Caco-2 (cell line): ENCODE data around the gene MCU. TPM values are rescaled to one million over a fixed set of nuclear protein-coding genes. Genes with fewer than 3 reads are reported as not detected.

Source experiments
- BruUV-seq: library from RNA; stranded (reverse); fragments of 400-500 nt; replicated peaks from 2 replicates; lab custom pipeline; 2021; lab: Mats Ljungman, UMichigan
- CTCF ChIA-PET: fragments of 300-600 bp; sonication (Branson Sonifier 250); formaldehyde crosslinking; loops from one replicate; lab custom pipeline; 2022; ENCODE audit warnings: antibody characterized with exemption; lab: Charles Lee
- POLR2A ChIA-PET: fragments of 300-600 bp; sonication (Branson Sonifier 250); formaldehyde crosslinking; loops from one replicate; lab custom pipeline; 2022; ENCODE audit warnings: antibody characterized with exemption; lab: Charles Lee
- DNase-seq, 2 experiments: peaks; one replicate each; pipeline versions ENCODE4 v3.0.0 to v3.0.0-alpha.2; 2020 to 2022
- H3K27me3 ChIP-seq: replicated peaks from 2 replicates; pipeline ENCODE4 v1.6.0; 2011; ENCODE audit warnings: low read length; ENCODE audit not compliant: control insufficient read depth, insufficient read depth
- H3K36me3 ChIP-seq: 2 replicates; pipeline ENCODE4 v1.5.1; 2011; ENCODE audit warnings: low read length; ENCODE audit not compliant: control insufficient read depth, insufficient read depth
- H3K4me1 ChIP-seq: fragments of 250-450 bp; sonication (Bioruptor Pico); 2 replicates; pipeline ENCODE4 v1.5.1; 2020; ENCODE audit warnings: mild to moderate bottlenecking
- H3K4me3 ChIP-seq: 2 replicates; pipeline ENCODE4 v1.5.1; 2011; ENCODE audit warnings: low read depth, mild to moderate bottlenecking, control low read depth, low read length
- H3K9me3 ChIP-seq: fragments of 250-450 bp; sonication (Bioruptor Pico); 2 replicates; pipeline ENCODE4 v1.5.1; 2020; ENCODE audit warnings: mild to moderate bottlenecking, moderate library complexity
- H3K27ac Mint-ChIP-seq: one replicate; pipeline ENCODE4 v1.8.0; 2022; ENCODE audit warnings: mixed read lengths; ENCODE audit not compliant: unreplicated experiment
- H3K27me3 Mint-ChIP-seq: one replicate; pipeline ENCODE4 v1.8.0; 2022; ENCODE audit warnings: mixed read lengths; ENCODE audit not compliant: insufficient read depth, unreplicated experiment
- H3K36me3 Mint-ChIP-seq: one replicate; pipeline ENCODE4 v1.8.0; 2022; ENCODE audit warnings: mild to moderate bottlenecking, mixed read lengths; ENCODE audit not compliant: insufficient read depth, unreplicated experiment
- H3K4me1 Mint-ChIP-seq: one replicate; pipeline ENCODE4 v1.8.0; 2022; ENCODE audit warnings: low read depth, mixed read lengths; ENCODE audit not compliant: unreplicated experiment
- H3K4me3 Mint-ChIP-seq: one replicate; pipeline ENCODE4 v1.8.0; 2022; ENCODE audit warnings: mild to moderate bottlenecking, moderate library complexity, mixed read lengths; ENCODE audit not compliant: unreplicated experiment
- H3K9me3 Mint-ChIP-seq: one replicate; pipeline ENCODE4 v1.8.0; 2022; ENCODE audit warnings: mixed read lengths; ENCODE audit not compliant: unreplicated experiment
- intact Hi-C: fragments of 100-400 bp; cut with micrococcal nuclease; formaldehyde crosslinking; loops from one replicate; pipeline ENCODE4 v1.10.0; 2022; ENCODE audit not compliant: unreplicated experiment
- total RNA-seq: library from RNA; stranded (reverse); gene quantifications from 2 replicates; pipeline ENCODE4 v1.2.3, GENCODE V29; 2022
- TF ChIP-seq, protein P1 (sequence below), 2 experiments: fragments of 200-600 bp in 1 of 2; IDR thresholded peaks; 1 replicate in 1 of 2; 2 replicates in 1 of 2; pipeline versions ENCODE4 v1.5.1 to v1.8.0; 2011 to 2022; ENCODE audit warnings: antibody characterized with exemption in 1 of 2, control low read depth in 1 of 2, inconsistent platforms in 1 of 2, low read depth in 1 of 2, low read length in 1 of 2, mild to moderate bottlenecking in 1 of 2, moderate library complexity in 1 of 2; ENCODE audit not compliant: insufficient read depth in 1 of 2, severe bottlenecking in 1 of 2, unreplicated experiment in 1 of 2

The MCU gene
- total RNA-seq, 1 experiment from 2014 or later, result 62.5 TPM

DNA sequence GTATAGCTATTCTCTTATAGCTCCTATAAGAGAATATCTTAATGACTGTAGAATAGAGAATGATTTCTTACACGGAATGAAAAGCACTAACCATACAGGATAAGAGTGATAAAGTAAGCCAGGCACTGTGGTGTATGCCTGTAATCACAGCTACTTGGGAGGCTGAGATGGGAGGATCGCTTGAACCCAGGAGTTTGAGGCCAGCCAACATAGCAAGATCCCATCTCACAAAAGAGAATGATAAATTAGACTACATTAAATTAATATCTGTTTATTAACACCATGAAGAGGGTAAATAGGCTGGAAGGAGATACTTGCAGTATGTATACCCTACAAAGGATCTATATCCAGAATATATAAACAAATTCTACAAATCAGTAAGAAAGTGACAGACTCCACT, 189.3 kb downstream of the MCU start:
- intact Hi-C loops, result no loop called here
- H3K27me3 ChIP-seq, result no peaks in the 10 kb centered on the region
- CTCF ChIA-PET, result interaction anchor here (0.6 kb wide), 1 partner anchor 11 kb away, joined by 3 read pairs; no protein-coding TSS in a partner anchor
- Mint-ChIP-seq H3K4me3 (no peak overlapping the region), H3K4me1 (no peaks in the 10 kb centered on the region), H3K27me3 (no peaks in the 10 kb centered on the region), H3K9me3 (peaks cover 18% of the 10 kb centered on the region), H3K27ac (no peak overlapping the region), H3K36me3 (peaks cover 38% of the 10 kb centered on the region)
- BruUV-seq, result no TSS peak
- no peaks in the 10 kb centered on the region for H3K36me3 ChIP-seq
- peaks cover 5% of the 10 kb centered on the region; the same call in 1 of the 2 replicates for H3K9me3 ChIP-seq
- H3K4me3 ChIP-seq, result no peak overlapping the region
- POLR2A ChIA-PET, result no interaction called here
- no peak for DNase-seq
- no peaks in the 10 kb centered on the region for H3K4me1 ChIP-seq
- TF ChIP-seq, protein P1, sequence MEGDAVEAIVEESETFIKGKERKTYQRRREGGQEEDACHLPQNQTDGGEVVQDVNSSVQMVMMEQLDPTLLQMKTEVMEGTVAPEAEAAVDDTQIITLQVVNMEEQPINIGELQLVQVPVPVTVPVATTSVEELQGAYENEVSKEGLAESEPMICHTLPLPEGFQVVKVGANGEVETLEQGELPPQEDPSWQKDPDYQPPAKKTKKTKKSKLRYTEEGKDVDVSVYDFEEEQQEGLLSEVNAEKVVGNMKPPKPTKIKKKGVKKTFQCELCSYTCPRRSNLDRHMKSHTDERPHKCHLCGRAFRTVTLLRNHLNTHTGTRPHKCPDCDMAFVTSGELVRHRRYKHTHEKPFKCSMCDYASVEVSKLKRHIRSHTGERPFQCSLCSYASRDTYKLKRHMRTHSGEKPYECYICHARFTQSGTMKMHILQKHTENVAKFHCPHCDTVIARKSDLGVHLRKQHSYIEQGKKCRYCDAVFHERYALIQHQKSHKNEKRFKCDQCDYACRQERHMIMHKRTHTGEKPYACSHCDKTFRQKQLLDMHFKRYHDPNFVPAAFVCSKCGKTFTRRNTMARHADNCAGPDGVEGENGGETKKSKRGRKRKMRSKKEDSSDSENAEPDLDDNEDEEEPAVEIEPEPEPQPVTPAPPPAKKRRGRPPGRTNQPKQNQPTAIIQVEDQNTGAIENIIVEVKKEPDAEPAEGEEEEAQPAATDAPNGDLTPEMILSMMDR (IDR thresholded peaks at IDR 0.05; ENCODE audit: insufficient read depth in 1 of 2, low read depth in 1 of 2, low read length in 1 of 2, severe bottlenecking in 1 of 2, unreplicated experiment in 1 of 2), result no peak

DNA sequence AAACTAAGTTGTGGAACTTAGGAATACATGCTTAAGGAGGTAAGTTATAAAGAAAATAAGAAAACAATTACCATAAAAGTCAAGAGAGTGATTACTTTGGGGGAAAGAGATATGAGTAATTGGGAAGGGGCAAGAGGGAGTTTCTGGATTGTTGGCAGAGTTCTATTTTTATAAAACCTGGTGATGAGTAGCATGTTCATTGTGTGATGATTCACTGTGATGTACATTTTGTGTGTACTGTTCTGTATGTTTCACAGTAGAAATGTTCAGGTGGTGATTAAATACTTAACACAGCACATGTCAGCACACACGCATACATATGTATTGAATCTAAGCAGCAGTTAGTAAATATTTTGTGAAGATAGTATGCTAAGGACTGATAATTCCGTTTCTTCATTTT, 191.9 kb downstream of the MCU start:
- Histone ChIP-seq H3K4me1 (no peaks in the 10 kb centered on the region), H3K36me3 (no peaks in the 10 kb centered on the region), H3K27me3 (no peaks in the 10 kb centered on the region), H3K4me3 (no peak overlapping the region), H3K9me3 (0 out of 2 replicates have a peak, but pooled peaks cover 5% of the 10 kb centered on the region)
- Mint-ChIP-seq H3K4me1 (no peaks in the 10 kb centered on the region), H3K9me3 (peaks cover 10% of the 10 kb centered on the region), H3K36me3 (peaks cover 31% of the 10 kb centered on the region), H3K4me3 (no peak overlapping the region), H3K27me3 (no peaks in the 10 kb centered on the region), H3K27ac (no peak overlapping the region)
- intact Hi-C loops, result no loop called here
- CTCF ChIA-PET, result interaction anchor here (0.6 kb wide), 1 partner anchor 53 kb away, joined by 3 read pairs; no protein-coding TSS in a partner anchor
- no TSS peak for BruUV-seq
- DNase-seq, result no peak
- TF ChIP-seq, protein P1 (IDR thresholded peaks at IDR 0.05; ENCODE audit: insufficient read depth in 1 of 2, low read depth in 1 of 2, low read length in 1 of 2, severe bottlenecking in 1 of 2, unreplicated experiment in 1 of 2), result no peak
- POLR2A ChIA-PET, result no interaction called here

DNA sequence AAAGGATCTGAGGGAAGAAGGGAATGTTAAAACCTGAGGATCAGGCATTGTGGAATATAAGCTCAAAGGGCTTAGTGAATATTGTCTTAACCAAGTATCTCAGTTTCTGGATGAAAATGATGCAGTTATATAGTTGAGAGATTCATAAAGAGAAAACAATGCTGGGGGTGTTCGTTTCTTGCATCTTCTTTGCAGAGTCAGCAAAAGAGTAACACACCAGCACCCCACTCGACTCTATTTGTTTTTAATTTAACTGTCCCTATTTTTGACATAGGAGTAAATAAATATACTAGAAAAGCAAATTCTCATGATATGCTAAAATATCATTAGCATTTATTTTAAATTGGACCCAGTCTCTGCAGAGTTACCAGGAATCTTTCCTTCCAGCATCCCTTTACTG, 194.0 kb downstream of the MCU start:
- ChIA-PET CTCF (no interaction called here), POLR2A (interaction anchor here (0.5 kb wide), 1 partner anchor 14 kb away, joined by 3 read pairs; no protein-coding TSS in a partner anchor)
- Histone ChIP-seq H3K27me3 (no peaks in the 10 kb centered on the region), H3K4me3 (no peak overlapping the region), H3K4me1 (no peaks in the 10 kb centered on the region), H3K36me3 (no peaks in the 10 kb centered on the region), H3K9me3 (no peaks in the 10 kb centered on the region)
- TF ChIP-seq, protein P1 (IDR thresholded peaks at IDR 0.05; ENCODE audit: insufficient read depth in 1 of 2, low read depth in 1 of 2, low read length in 1 of 2, severe bottlenecking in 1 of 2, unreplicated experiment in 1 of 2), result no peak
- Mint-ChIP-seq H3K4me1 (no peaks in the 10 kb centered on the region), H3K36me3 (peaks cover 25% of the 10 kb centered on the region), H3K27ac (no peak overlapping the region), H3K4me3 (no peak overlapping the region), H3K9me3 (no peaks in the 10 kb centered on the region), H3K27me3 (no peaks in the 10 kb centered on the region)
- no TSS peak for BruUV-seq
- DNase-seq, result no peak
- intact Hi-C loops, result no loop called here
